Inferior parietal cortex (tissue), 1 donor: ENCODE data around the gene COL16A1.

Source experiments
- DNase-seq: peaks from one replicate; pipeline ENCODE4 v3.0.0-alpha.2; 2016; ENCODE audit errors: extremely low spot score

The COL16A1 gene

DNA sequence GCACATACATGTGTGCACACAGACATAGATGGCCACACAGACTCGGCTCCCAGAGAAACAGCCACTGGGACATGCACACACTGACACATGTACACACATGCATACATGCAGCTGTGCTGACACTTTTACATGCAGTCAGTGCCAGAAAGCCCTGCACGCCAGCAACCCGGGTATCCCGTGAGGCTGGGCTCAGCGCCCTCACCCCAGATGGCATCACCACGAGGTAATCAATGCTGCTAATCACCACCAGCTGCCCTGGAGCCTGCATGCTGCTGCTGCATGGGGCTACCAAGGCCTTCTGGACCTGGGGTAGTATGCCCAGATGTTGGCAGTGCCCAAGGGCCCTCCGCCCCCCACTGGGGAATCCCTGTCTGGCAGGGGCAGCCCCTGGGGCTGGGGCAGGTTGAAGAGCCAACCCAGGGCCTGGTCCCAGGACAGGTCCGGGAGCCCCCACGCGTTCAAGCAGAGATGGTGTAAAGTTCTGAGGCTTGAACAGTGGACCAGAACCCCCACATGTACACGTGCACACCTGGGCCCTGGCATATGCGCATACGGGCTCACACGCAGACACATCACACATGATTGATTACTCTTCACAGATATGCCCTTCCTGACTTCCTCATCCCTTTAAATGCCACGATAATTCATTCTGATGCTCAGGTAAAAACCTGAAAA, 2.7 kb upstream of the COL16A1 start:
- DNase-seq = no peak

GRCh38 chr1:31705080-31705866, 1.5 kb upstream of the COL16A1 start:
- no peak for DNase-seq

- DNase-seq = no peak
Observed at GRCh38 chr1:31704271-31705079, 658 bp upstream of the COL16A1 start.

DNA sequence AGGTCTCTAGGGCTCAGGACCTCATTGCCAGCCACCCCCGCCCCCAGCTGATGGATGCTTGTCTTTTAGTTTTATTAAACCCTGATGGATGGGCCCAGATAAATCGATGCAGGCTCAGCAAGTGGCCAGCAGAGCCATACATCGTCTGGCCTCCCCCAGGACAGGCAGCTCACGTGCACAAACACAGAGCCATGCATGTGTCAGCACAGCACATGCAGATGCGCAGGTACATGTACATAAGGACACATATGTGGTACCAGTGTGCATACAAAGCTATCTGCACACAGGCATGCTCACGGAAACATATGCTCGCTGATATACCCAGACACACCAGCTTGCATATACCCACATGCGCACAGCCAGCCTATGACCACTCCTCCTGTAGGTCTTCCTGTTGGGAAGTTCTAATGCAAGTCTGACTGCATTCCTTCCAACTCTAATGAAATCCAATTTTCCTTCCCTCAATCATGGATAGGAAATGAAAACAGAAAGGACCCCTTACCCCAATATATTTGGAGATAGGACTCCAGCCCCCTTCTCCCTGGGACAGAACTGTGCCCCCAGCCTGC, 897 bp downstream of the COL16A1 start:
- DNase-seq = no peak

GRCh38 chr1:31701091-31701736, 2.6 kb downstream of the COL16A1 start:
- peak; percentile 86 for DNase-seq

GRCh38 chr1:31700468-31701090, 3.2 kb downstream of the COL16A1 start:
- no peak for DNase-seq

GRCh38 chr1:31699341-31699891, 4.4 kb downstream of the COL16A1 start:
- no peak for DNase-seq

GRCh38 chr1:31697369-31697984, 6.3 kb downstream of the COL16A1 start:
- DNase-seq = no peak

GRCh38 chr1:31696242-31696641, 7.6 kb downstream of the COL16A1 start:
- DNase-seq = peak; percentile 92

- DNase-seq = no peak
Observed at GRCh38 chr1:31695327-31695726, 8.5 kb downstream of the COL16A1 start.

- DNase-seq = peak; percentile 79
Observed at GRCh38 chr1:31694964-31695313, 8.9 kb downstream of the COL16A1 start.

GRCh38 chr1:31694069-31694963, 9.5 kb downstream of the COL16A1 start:
- no peak for DNase-seq

DNA sequence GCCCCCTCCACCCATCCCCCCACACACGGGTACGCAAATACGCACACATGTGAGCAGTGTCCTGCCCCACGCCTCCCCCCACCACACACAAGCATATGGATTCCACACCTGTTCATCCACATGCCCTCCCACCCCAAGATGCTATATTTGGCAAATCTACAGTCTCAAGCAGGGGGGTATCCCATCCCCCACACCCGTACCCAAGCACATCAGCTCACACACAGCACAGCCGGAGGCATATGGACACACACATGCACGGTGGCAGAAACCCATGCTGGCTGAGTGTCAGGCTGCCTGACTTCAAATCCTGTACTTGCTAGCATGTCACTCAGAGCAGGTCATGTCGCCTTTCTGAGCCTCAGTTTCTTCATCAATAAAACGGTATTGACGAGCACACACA, 10.6 kb downstream of the COL16A1 start:
- no peak for DNase-seq

DNA sequence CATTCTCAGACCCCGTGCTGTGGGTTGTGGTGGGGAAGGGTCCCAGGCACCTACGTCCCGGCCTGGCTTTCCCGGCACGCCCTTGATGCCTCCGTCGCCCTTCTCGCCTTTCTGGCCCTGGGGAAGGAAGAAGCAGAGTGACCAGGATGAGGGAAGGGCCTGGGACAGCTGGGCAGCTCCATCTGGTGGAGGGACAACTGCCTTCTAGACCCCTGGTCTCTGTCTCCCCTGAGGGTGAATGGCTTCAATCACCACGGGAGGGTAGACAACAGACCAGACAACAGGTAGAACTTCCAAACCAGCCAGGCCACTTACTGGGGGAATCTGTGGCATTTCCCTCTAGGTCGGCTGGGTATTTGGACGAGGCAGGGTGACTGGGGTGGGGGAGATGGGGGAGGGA, 11.9 kb downstream of the COL16A1 start:
- DNase-seq = no peak

- DNase-seq = no peak
Observed at GRCh38 chr1:31691446-31691845, 12.4 kb downstream of the COL16A1 start.

GRCh38 chr1:31690921-31691320, 12.9 kb downstream of the COL16A1 start:
- no peak for DNase-seq

DNA sequence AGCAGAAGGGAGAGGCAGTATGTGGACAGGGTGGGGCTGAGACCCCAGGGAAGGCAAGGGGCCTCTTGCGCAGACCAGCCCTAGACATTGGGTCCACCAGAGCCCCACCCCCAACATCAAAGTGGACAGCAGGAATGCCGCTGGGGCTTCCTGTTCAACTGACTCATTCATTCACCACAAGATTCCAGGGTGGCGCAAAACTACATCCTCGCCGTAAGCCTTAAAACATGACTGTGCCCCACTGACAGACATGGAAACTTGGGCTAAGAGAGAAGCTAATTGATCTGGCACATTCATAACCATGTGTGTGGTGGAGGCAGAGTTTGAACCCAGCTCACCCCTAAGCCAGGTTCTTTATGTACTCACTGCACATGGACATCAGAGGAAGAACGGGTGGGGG, 14.0 kb downstream of the COL16A1 start:
- DNase-seq = no peak

DNA sequence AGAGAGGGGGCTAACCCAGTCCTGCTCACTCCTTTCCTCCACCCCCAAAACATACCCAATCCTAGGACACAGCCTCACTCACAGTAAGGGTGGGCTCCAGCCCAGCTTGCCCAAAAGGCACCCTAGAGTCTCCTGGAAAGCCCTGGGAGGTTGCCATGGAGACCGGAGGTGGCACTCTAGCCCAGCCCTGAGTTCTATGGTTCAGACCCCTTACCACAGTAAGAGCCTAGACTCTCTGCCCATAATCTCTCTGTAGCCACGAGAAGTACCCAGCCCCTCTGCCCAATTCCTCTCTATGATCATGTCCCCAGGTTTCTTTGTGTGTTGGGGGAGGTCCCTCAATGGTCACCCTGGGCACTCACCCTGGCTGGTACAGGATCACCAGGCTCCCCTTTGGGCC, 14.4 kb downstream of the COL16A1 start:
- no peak for DNase-seq

DNA sequence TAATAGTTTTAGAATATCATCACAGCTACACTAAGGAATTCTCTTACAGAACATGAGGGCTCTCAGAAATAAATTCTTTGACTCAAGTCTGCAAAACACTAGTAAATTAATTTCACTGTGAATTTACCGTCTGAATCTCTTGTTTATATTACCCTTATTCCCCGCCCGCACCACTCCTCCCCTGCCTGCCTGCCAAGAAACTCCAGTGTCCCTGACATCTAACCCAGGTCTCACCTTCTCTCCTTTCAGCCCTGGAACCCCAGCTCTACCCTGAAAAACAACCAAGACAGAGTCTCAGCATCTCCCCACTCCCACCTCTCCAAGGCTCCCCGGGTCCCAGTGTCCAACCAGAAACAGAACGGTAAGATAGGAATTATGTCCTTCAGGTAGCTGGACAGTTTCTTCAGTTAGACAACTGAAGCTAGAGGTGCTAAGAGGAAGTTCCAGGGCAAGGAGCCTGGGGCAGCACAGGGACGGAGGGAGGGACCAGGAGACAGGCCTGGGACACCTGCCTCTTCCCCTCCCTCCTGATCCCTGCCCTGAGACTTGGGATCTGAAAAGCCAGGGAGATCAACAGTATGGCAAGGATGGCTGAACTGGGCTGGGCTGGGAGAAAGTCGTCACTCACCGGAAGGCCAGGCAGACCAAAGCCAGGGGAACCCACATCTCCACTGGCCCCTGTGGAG, 15.4 kb downstream of the COL16A1 start:
- no peak for DNase-seq
